A673 (cell line): Measurements from ENCODE around the gene NSRP1.

Source experiments
- EZH2 ChIP-seq: fragments of 200-600 bp; sonication (generic); IDR thresholded peaks from 2 replicates; pipeline ENCODE4 v1.6.1; 2017; ENCODE audit warnings: borderline replicate concordance, low read depth, mild to moderate bottlenecking, mixed read lengths, antibody characterized with exemption, low read length; ENCODE audit not compliant: poor library complexity, severe bottlenecking
- TF ChIP-seq, protein P1 (sequence below): fragments of 300-800, 200-600 bp; sonication (generic); conservative IDR thresholded peaks from 2 replicates; pipeline ENCODE4 v1.5.1; 2017; ENCODE audit warnings: low read depth, mild to moderate bottlenecking, antibody characterized with exemption, low read length, moderate library complexity, mixed read lengths

DNA sequence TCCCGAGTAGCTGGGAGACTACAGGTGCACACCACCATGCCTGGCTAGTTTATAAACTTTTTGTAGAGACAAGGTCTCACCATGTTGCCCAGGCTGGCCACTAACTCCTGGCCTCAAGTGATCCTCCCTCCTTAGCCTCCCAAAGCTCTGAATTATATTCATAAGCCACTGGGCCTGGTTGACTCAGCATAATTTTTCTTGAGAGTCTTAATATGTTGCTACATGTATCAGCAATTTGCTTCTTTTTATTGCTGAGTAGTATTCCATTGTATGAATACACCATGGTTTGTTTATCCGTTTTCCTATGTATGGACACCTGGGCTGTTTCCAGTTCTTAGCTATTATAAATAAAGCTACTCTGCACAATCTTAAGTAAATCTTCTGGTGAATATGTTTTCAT lies 42.4 kb upstream of the NSRP1 start:
- TF ChIP-seq, protein P1, sequence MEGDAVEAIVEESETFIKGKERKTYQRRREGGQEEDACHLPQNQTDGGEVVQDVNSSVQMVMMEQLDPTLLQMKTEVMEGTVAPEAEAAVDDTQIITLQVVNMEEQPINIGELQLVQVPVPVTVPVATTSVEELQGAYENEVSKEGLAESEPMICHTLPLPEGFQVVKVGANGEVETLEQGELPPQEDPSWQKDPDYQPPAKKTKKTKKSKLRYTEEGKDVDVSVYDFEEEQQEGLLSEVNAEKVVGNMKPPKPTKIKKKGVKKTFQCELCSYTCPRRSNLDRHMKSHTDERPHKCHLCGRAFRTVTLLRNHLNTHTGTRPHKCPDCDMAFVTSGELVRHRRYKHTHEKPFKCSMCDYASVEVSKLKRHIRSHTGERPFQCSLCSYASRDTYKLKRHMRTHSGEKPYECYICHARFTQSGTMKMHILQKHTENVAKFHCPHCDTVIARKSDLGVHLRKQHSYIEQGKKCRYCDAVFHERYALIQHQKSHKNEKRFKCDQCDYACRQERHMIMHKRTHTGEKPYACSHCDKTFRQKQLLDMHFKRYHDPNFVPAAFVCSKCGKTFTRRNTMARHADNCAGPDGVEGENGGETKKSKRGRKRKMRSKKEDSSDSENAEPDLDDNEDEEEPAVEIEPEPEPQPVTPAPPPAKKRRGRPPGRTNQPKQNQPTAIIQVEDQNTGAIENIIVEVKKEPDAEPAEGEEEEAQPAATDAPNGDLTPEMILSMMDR, result no peak
- TF ChIP-seq EZH2, result no peak
